ENCODE data around the gene SASH3. TPM values are rescaled to one million over a fixed set of nuclear protein-coding genes. Genes with fewer than 3 reads are reported as not detected.

The SASH3 gene
- total RNA-seq, 2 donors from 2014 or later, result not detected

DNA sequence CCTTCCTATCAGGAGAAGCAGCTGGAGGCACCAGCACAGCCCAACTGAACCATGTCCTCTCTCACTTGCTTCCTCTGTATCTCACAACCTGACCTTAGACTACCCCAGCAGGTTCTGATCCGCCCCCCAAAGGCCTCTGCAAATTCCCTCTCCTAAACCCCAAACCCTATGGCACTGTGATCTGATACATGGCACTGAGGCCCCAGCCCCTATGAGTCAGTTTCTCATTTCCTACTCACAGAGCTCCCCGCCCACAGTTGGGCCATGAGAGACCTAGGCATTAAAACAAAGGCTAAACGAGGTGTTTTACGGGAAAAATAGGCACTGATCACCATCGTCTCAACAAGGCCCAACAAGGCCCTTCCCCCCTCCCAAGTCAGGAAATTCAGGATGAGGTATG, 19.1 kb downstream of the SASH3 start:
- no peaks in the 10 kb centered on the region for H3K4me1 ChIP-seq (ENCODE audit: control insufficient read depth, insufficient read depth, low read length)
- H3K27me3 ChIP-seq (ENCODE audit: control insufficient read depth, insufficient read depth, low read length, poor library complexity, severe bottlenecking), result no peaks in the 10 kb centered on the region
- DNase-seq, result no peak
- Mint-ChIP-seq H3K4me3 (no peak overlapping the region), H3K9me3 (peaks cover 13% of the 10 kb centered on the region), H3K27ac (no peak overlapping the region), H3K4me1 (no peaks in the 10 kb centered on the region), H3K36me3 (ENCODE audit: low read depth) (peaks cover 21% of the 10 kb centered on the region), H3K27me3 (ENCODE audit: insufficient read depth) (no peaks in the 10 kb centered on the region)
- WGBS, 2 experiments (ENCODE audit: insufficient coverage in 1 of 2, insufficient read length in 1 of 2), result 96% methylated on average over 4 to 5 of the region's 5 CpGs
- H3K9ac ChIP-seq (ENCODE audit: extremely low read depth, low read length, poor library complexity, severe bottlenecking), result no peak overlapping the region
- no peak overlapping the region for H3K27ac ChIP-seq (ENCODE audit: low read depth, low read length)
- no peaks in the 10 kb centered on the region for H3K9me3 ChIP-seq (ENCODE audit: control insufficient read depth, low read length)
- H3K36me3 ChIP-seq (ENCODE audit: control insufficient read depth, insufficient read depth, low read length), result peaks cover 12% of the 10 kb centered on the region
- TF ChIP-seq, protein P1, sequence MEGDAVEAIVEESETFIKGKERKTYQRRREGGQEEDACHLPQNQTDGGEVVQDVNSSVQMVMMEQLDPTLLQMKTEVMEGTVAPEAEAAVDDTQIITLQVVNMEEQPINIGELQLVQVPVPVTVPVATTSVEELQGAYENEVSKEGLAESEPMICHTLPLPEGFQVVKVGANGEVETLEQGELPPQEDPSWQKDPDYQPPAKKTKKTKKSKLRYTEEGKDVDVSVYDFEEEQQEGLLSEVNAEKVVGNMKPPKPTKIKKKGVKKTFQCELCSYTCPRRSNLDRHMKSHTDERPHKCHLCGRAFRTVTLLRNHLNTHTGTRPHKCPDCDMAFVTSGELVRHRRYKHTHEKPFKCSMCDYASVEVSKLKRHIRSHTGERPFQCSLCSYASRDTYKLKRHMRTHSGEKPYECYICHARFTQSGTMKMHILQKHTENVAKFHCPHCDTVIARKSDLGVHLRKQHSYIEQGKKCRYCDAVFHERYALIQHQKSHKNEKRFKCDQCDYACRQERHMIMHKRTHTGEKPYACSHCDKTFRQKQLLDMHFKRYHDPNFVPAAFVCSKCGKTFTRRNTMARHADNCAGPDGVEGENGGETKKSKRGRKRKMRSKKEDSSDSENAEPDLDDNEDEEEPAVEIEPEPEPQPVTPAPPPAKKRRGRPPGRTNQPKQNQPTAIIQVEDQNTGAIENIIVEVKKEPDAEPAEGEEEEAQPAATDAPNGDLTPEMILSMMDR (conservative IDR thresholded peaks at IDR 0.05), result no peak
- H3K4me3 ChIP-seq (ENCODE audit: low read length), result no peak overlapping the region

DNA sequence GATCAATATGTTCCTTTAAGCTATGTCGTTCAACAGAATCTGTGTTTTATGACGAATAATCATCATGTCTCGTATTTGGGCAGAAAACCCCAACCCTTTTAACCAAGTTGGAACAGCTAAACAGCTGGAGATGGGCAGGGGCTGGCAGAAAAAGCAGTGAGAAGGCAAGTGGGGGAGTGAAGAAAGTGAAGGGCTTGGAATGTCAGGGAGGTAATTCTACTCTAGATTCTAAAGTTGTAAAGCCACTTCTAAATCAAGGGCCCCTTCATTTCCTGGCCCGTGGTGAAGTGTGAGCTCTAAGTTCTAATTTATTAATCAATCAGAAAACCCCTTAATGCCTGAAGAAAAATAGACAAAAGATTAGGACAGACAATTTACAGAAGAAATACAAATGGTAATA, 20.4 kb downstream of the SASH3 start:
- H3K27me3 ChIP-seq (ENCODE audit: control insufficient read depth, insufficient read depth, low read length, poor library complexity, severe bottlenecking), result no peaks in the 10 kb centered on the region
- no peak for DNase-seq
- H3K9ac ChIP-seq (ENCODE audit: extremely low read depth, low read length, poor library complexity, severe bottlenecking), result no peak overlapping the region
- H3K4me3 ChIP-seq (ENCODE audit: low read length), result no peak overlapping the region
- H3K27ac ChIP-seq (ENCODE audit: low read depth, low read length), result no peak overlapping the region
- H3K36me3 Mint-ChIP-seq (ENCODE audit: low read depth), result peaks cover 29% of the 10 kb centered on the region
- H3K9me3 ChIP-seq (ENCODE audit: control insufficient read depth, low read length), result no peaks in the 10 kb centered on the region
- no peak overlapping the region for H3K27ac Mint-ChIP-seq
- H3K4me3 Mint-ChIP-seq, result no peak overlapping the region
- WGBS, 2 experiments (ENCODE audit: insufficient coverage in 1 of 2, insufficient read length in 1 of 2), result 100% methylated on average over 3 of the region's 4 CpGs; no CpG with 5 or more reads in 1 of the 2 experiments
- no peaks in the 10 kb centered on the region for H3K27me3 Mint-ChIP-seq (ENCODE audit: insufficient read depth)
- H3K4me1 ChIP-seq (ENCODE audit: control insufficient read depth, insufficient read depth, low read length), result no peaks in the 10 kb centered on the region
- TF ChIP-seq, protein P1 (conservative IDR thresholded peaks at IDR 0.05), result no peak
- H3K4me1 Mint-ChIP-seq, result no peaks in the 10 kb centered on the region
- H3K9me3 Mint-ChIP-seq, result peaks cover 9% of the 10 kb centered on the region
- peaks cover 18% of the 10 kb centered on the region for H3K36me3 ChIP-seq (ENCODE audit: control insufficient read depth, insufficient read depth, low read length)

DNA sequence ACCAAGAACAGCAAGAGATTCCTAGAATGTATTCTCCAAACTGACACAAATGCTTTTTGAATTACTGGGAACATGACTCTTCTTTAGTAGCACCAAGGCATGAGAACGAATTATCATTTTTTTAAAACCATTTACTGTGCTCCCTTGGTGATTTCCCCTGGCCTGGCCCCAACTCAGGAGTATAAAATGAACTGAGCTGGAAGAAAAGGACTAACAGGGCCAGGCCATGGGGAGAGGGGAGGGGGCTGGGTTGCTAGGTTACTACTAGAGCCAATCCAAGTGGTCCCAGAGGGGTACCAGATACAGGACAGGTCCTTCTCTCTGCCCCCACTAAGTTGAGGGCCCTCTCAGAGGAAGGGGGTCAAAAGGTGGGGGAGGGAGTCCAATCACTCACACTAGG, 23.1 kb downstream of the SASH3 start:
- Mint-ChIP-seq H3K9me3 (peaks cover 9% of the 10 kb centered on the region), H3K4me1 (peaks cover 2% of the 10 kb centered on the region), H3K27me3 (ENCODE audit: insufficient read depth) (no peaks in the 10 kb centered on the region), H3K36me3 (ENCODE audit: low read depth) (peaks cover 37% of the 10 kb centered on the region), H3K4me3 (no peak overlapping the region), H3K27ac (no peak overlapping the region)
- TF ChIP-seq, protein P1 (conservative IDR thresholded peaks at IDR 0.05), result no peak
- Histone ChIP-seq H3K4me3 (ENCODE audit: low read length) (no peak overlapping the region), H3K9me3 (ENCODE audit: control insufficient read depth, low read length) (no peaks in the 10 kb centered on the region), H3K27ac (ENCODE audit: low read depth, low read length) (no peak overlapping the region), H3K4me1 (ENCODE audit: control insufficient read depth, insufficient read depth, low read length) (no peaks in the 10 kb centered on the region), H3K27me3 (ENCODE audit: control insufficient read depth, insufficient read depth, low read length, poor library complexity, severe bottlenecking) (no peaks in the 10 kb centered on the region), H3K36me3 (ENCODE audit: control insufficient read depth, insufficient read depth, low read length) (peaks cover 17% of the 10 kb centered on the region), H3K9ac (ENCODE audit: extremely low read depth, low read length, poor library complexity, severe bottlenecking) (no peak overlapping the region)
- WGBS, 2 experiments (ENCODE audit: insufficient coverage in 1 of 2, insufficient read length in 1 of 2), result 80% methylated on average over 1 of the region's 1 CpG; no CpG with 5 or more reads in 1 of the 2 experiments
- DNase-seq, result no peak
